ENCODE data around the gene HK3. TPM values are rescaled to one million over a fixed set of nuclear protein-coding genes. Genes with fewer than 3 reads are reported as not detected.

Gene HK3, protein sequence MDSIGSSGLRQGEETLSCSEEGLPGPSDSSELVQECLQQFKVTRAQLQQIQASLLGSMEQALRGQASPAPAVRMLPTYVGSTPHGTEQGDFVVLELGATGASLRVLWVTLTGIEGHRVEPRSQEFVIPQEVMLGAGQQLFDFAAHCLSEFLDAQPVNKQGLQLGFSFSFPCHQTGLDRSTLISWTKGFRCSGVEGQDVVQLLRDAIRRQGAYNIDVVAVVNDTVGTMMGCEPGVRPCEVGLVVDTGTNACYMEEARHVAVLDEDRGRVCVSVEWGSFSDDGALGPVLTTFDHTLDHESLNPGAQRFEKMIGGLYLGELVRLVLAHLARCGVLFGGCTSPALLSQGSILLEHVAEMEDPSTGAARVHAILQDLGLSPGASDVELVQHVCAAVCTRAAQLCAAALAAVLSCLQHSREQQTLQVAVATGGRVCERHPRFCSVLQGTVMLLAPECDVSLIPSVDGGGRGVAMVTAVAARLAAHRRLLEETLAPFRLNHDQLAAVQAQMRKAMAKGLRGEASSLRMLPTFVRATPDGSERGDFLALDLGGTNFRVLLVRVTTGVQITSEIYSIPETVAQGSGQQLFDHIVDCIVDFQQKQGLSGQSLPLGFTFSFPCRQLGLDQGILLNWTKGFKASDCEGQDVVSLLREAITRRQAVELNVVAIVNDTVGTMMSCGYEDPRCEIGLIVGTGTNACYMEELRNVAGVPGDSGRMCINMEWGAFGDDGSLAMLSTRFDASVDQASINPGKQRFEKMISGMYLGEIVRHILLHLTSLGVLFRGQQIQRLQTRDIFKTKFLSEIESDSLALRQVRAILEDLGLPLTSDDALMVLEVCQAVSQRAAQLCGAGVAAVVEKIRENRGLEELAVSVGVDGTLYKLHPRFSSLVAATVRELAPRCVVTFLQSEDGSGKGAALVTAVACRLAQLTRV
- 0.09 TPM in 1 of 2 replicates, not detected in the other for total RNA-seq

DNA sequence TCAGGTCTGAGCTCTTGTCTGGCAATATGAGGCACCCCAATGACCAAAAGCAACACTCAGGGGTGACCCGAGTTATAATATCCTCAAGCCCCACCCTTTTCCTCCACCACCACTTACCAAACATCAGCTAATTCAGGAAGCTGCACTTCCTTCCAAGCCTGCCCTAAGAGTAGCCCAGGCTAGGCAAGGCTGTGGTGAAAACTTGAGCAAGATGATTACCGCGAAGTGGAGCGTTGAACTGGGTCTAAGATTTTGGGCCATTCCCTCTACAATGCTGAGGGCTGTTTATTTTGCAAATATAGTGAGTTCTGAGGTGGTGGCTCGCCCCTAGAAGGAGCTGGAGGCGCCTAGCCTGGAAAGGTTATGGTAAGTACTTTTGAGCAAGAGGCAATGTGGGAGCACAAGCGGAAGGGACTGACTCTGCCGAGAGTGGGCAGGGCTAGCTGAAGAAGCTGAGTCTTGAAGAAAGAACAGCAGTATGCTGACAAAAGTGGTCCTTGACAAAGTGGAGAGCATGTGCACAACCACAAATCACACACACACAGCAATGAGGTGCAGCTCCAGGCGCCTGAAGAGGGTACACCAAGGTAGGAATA is at the start of gene HK3:
HK3 (minus strand) TSS at position 51 of the 596 bp plus-strand sequence. CDS start 3,187 bp downstream, outside the sequence.

Other genes starting within 250 kb of the HK3 start
- not detected in 2 replicates for gene UNC5A, start 88.8 kb downstream of the HK3 start, total RNA-seq
- 26.9 and 28.7 TPM in 2 replicates for gene UIMC1, start 107.4 kb upstream of the HK3 start, total RNA-seq
- 12.7 and 14.7 TPM in 2 replicates for gene ZNF346, start 123.3 kb upstream of the HK3 start, total RNA-seq
- 6.1 and 36.5 TPM in 2 replicates for gene FGFR4, start 187.6 kb upstream of the HK3 start, total RNA-seq
- 22.6 and 28.2 TPM in 2 replicates for gene NSD1, start 234.4 kb upstream of the HK3 start, total RNA-seq

All from bronchial smooth muscle cell (primary cell).